K562 (cell line): ENCODE data around the gene HEMGN. TPM values are rescaled to one million over a fixed set of nuclear protein-coding genes. Genes with fewer than 3 reads are reported as not detected.

Experiments
- ATF6 ChIP-seq: sonication (generic); formaldehyde crosslinking; IDR thresholded peaks from 2 replicates; pipeline ENCODE4 v1.4.0; 2020; ENCODE audit warnings: mild to moderate bottlenecking, missing genetic modification reagents
- HIVEP1 ChIP-seq: fragments of 250-450 bp; sonication (Bioruptor Pico); IDR thresholded peaks from 2 replicates; pipeline ENCODE4 v1.4.0; 2020; ENCODE audit warnings: mild to moderate bottlenecking
- JUN ChIP-seq, 2 experiments: sonication (generic) in 1 of 2; formaldehyde crosslinking in 1 of 2; IDR thresholded peaks; 2 replicates each; pipeline versions ENCODE4 v1.6.1 to v1.8.0; 2012 to 2022; ENCODE audit warnings: borderline replicate concordance in 2 of 2, mild to moderate bottlenecking in 2 of 2, improper control_type of control experiment in 1 of 2, low read depth in 1 of 2, low read length in 1 of 2, missing genetic modification reagents in 1 of 2
- KDM5B ChIP-seq: fragments of 200-600 bp; sonication (generic); IDR thresholded peaks from 2 replicates; pipeline ENCODE4 v1.6.1; 2012; ENCODE audit warnings: low read depth, mild to moderate bottlenecking, moderate library complexity, low read length, control low read depth, inconsistent platforms; ENCODE audit not compliant: insufficient replicate concordance
- NBN ChIP-seq: fragments of 450-650 bp; IDR thresholded peaks from 2 replicates; pipeline ENCODE4 v1.6.1; 2016; ENCODE audit warnings: low read depth, mild to moderate bottlenecking
- NCOR1 ChIP-seq: fragments of 450-650 bp; IDR thresholded peaks from 2 replicates; pipeline ENCODE4 v1.6.1; 2016; ENCODE audit warnings: mild to moderate bottlenecking, moderate library complexity
- NFXL1 ChIP-seq: fragments of 450-650 bp; formaldehyde crosslinking; IDR thresholded peaks from 2 replicates; pipeline ENCODE4 v1.4.0; 2021; ENCODE audit warnings: mild to moderate bottlenecking
- RFX1 ChIP-seq: fragments of 450-650 bp; IDR thresholded peaks from 2 replicates; pipeline ENCODE4 v1.6.1; 2016; ENCODE audit warnings: mild to moderate bottlenecking, moderate library complexity
- STAT5A ChIP-seq: IDR thresholded peaks from 2 replicates; pipeline ENCODE4 v1.6.1; 2012; ENCODE audit warnings: low read length, inconsistent platforms, borderline replicate concordance
- XRCC4 ChIP-seq: IDR thresholded peaks from one replicate; pipeline ENCODE4 v1.6.1; 2011; ENCODE audit not compliant: insufficient read depth, insufficient read length; ENCODE audit errors: extremely low read depth
- ZBTB49 ChIP-seq: sonication (generic); formaldehyde crosslinking; IDR thresholded peaks from 2 replicates; pipeline ENCODE4 v1.8.0; 2022; ENCODE audit warnings: missing genetic modification reagents, mild to moderate bottlenecking, borderline replicate concordance
- polyA plus RNA-seq, 8 experiments: library from polyadenylated mRNA; depleted of rRNA in 4 of 8; stranded (reverse) in 5 of 8; unstranded in 3 of 8; fragments of >200 nt; fragmentation: Nextera tagmentation in 2 of 8; fragmentation: Illumina TruSeq in 1 of 8; extraction: Ambion mirVana in 2 of 8; extraction: Trizol in 1 of 8; gene quantifications; 2 replicates each; pipeline versions ENCODE4 v1.2.1 to v1.2.3, GENCODE V29; 2011 to 2014; ENCODE audit warnings: inconsistent platforms in 1 of 8, missing spikeins in 1 of 8
- total RNA-seq, 7 experiments: library from RNA; depleted of rRNA in 6 of 7; stranded (reverse); fragments of >200 nt in 6 of 7; fragmentation: Illumina TruSeq in 2 of 7; extraction: Trizol in 2 of 7; gene quantifications; 2 replicates each; pipeline versions ENCODE4 v1.2.1 to v1.2.3, GENCODE V29; 2011 to 2021; ENCODE audit warnings: low replicate concordance in 1 of 7
- TF ChIP-seq, protein P1 (sequence below): fragments of 450-650 bp; formaldehyde crosslinking; IDR thresholded peaks from 2 replicates; pipeline ENCODE4 v1.4.0; 2022; ENCODE audit warnings: missing genetic modification characterization
- TF ChIP-seq, protein P2 (sequence below): fragments of 250-450 bp; sonication (Bioruptor Pico); IDR thresholded peaks from 2 replicates; pipeline ENCODE4 v1.5.0; 2021; ENCODE audit warnings: mild to moderate bottlenecking, moderate library complexity
- TF ChIP-seq, protein P3 (sequence below), 2 experiments: fragments of 450-650 bp in 1 of 2; sonication (generic) in 1 of 2; formaldehyde crosslinking in 1 of 2; IDR thresholded peaks in 1 of 2; conservative IDR thresholded peaks in 1 of 2; 2 replicates each; pipeline versions ENCODE4 v1.6.1 to v1.8.1; 2016 to 2023; ENCODE audit warnings: mild to moderate bottlenecking in 2 of 2, moderate library complexity in 2 of 2, inconsistent platforms in 1 of 2, missing genetic modification reagents in 1 of 2

Gene HEMGN
- total and polyA plus RNA-seq, 9 of the 15 experiments (the other 6 are each of a cell fraction or from before 2014, with no cell fraction given): 56.3 to 258 (median 137) TPM

GRCh38 chr9:97982683-97983588 is 45.0 kb upstream of the HEMGN start, which contains the start of gene ANP32B (continued):
- peak; percentile 70; the same call in 1 of the 2 replicates for TF ChIP-seq JUN (IDR thresholded peaks at IDR 0.05; ENCODE audit: borderline replicate concordance, low read depth, low read length)
- TF ChIP-seq JUN (CRISPR knock-in tag; IDR thresholded peaks at IDR 0.05; ENCODE audit: borderline replicate concordance): peak; percentile 89; the same call in 1 of the 2 replicates
- no peak for TF ChIP-seq KDM5B
- peak; percentile 61; the same call in 1 of the 2 replicates for TF ChIP-seq NBN
- 0 out of 2 replicates have a peak, but pooled peaks have one; percentile 5 for TF ChIP-seq HIVEP1 (CRISPR knock-in tag)
- no peak; the same call in 1 of the 2 replicates for TF ChIP-seq STAT5A
- TF ChIP-seq NCOR1: peak; percentile 61
- 0 out of 2 replicates have a peak, but pooled peaks have one; percentile 59 for TF ChIP-seq ZBTB49 (CRISPR knock-in tag)
- no peak for TF ChIP-seq XRCC4
- TF ChIP-seq, protein P1, sequence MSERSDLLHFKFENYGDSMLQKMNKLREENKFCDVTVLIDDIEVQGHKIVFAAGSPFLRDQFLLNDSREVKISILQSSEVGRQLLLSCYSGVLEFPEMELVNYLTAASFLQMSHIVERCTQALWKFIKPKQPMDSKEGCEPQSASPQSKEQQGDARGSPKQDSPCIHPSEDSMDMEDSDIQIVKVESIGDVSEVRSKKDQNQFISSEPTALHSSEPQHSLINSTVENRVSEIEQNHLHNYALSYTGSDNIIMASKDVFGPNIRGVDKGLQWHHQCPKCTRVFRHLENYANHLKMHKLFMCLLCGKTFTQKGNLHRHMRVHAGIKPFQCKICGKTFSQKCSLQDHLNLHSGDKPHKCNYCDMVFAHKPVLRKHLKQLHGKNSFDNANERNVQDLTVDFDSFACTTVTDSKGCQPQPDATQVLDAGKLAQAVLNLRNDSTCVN: no peak
- no peak for TF ChIP-seq NFXL1 (CRISPR knock-in tag)
- TF ChIP-seq, protein P2, sequence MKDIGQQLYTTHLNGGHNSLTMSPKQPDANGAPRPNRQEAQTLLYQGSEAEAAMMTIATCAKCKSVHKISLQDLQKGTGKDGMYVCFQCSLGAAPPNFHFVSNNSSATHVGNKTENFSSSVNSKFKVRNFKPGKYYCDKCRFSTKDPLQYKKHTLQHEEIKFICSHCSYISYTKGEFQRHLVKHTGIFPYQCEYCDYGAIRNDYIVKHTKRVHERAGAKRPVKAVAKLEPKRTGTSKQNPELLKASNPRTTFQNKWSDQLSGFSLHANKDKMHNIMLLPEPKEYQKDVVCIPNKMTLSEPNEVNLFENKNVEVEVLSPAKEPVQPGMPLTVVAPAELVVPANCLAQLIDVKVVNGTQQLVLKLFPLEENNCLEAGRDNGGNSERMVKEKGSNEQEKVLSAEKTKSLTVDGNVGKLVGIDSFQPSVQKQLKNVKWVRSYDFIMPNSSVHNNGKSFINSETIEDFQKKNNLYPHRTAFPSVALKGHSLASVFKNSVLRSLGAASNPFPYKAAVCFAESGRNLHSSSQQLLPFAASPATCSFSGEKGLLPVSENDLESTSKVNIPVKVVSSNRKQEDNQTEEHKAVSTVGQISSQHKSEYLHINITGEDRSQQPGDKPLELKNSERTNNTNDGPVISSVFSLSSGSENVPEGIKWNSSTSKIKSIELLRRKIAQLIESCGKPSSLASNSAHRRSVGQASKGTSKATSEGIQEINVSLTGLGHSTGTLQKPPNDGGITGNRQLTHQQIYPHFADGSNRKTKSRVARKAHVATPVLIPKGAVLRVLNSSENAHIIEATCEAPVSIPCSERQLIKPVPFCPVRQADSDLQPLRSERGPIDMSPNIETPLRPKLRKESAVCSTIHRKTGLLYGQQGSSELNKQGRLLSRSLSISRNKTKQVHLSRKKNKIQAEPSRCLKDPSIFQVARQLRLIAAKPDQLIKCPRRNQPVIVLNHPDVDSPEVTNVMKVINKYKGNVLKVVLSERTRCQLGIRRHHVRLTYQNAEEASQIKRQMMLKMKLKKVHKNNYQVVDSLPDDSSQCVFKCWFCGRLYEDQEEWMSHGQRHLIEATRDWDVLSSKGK (CRISPR knock-in tag): no peak
- TF ChIP-seq, protein P3, sequence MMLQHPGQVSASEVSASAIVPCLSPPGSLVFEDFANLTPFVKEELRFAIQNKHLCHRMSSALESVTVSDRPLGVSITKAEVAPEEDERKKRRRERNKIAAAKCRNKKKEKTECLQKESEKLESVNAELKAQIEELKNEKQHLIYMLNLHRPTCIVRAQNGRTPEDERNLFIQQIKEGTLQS (IDR thresholded peaks at IDR 0.05): peak; percentile 86
- TF ChIP-seq, protein P3 (CRISPR knock-in tag; conservative IDR thresholded peaks at IDR 0.05): peak; percentile 89
- no peak for TF ChIP-seq RFX1
- TF ChIP-seq ATF6 (CRISPR knock-in tag): no peak
